Mammary epithelial cell (primary cell): Measurements from ENCODE around the gene RTTN.

Experiments
- CTCF ChIP-seq, 2 donors: IDR thresholded peaks in 1 of 2; conservative IDR thresholded peaks in 1 of 2; 2 replicates each; pipeline ENCODE4 v1.5.1; 2011 to 2012; ENCODE audit warnings: inconsistent platforms in 2 of 2, low read length in 2 of 2, mild to moderate bottlenecking in 2 of 2, control low read depth in 1 of 2, low read depth in 1 of 2; ENCODE audit not compliant: insufficient read depth in 1 of 2; ENCODE audit errors: extremely low read depth in 1 of 2
- EZH2 ChIP-seq: IDR thresholded peaks from 2 replicates; pipeline ENCODE4 v1.6.1; 2012; ENCODE audit warnings: low read length, inconsistent platforms, borderline replicate concordance

- no peak for TF ChIP-seq CTCF (conservative IDR thresholded peaks at IDR 0.05 in 1 of 2, IDR thresholded peaks at IDR 0.05 in 1 of 2; ENCODE audit: extremely low read depth in 1 of 2, insufficient read depth in 1 of 2, low read depth in 1 of 2, low read length in 2 of 2)
- TF ChIP-seq EZH2 = no peak
These were observed 166.3 kb downstream of the RTTN start for GRCh38 chr18:70039186-70039585.
